ENCODE measurements around the gene CAPN12. TPM values are rescaled to one million over a fixed set of nuclear protein-coding genes. Genes with fewer than 3 reads are reported as not detected.
A peak's percentile ranks its signal among the peaks of the same experiment; 100 is the strongest.
"Not testable (repeated sequence)": the region's sequence is repeated elsewhere in the genome, so short reads cannot be mapped to it uniquely, and the experiment has no call there.

Gene CAPN12
- total and polyA plus RNA-seq, 2 of the 4 experiments (the other 2 are of a cell fraction), result 0.18 to 0.97 TPM

DNA sequence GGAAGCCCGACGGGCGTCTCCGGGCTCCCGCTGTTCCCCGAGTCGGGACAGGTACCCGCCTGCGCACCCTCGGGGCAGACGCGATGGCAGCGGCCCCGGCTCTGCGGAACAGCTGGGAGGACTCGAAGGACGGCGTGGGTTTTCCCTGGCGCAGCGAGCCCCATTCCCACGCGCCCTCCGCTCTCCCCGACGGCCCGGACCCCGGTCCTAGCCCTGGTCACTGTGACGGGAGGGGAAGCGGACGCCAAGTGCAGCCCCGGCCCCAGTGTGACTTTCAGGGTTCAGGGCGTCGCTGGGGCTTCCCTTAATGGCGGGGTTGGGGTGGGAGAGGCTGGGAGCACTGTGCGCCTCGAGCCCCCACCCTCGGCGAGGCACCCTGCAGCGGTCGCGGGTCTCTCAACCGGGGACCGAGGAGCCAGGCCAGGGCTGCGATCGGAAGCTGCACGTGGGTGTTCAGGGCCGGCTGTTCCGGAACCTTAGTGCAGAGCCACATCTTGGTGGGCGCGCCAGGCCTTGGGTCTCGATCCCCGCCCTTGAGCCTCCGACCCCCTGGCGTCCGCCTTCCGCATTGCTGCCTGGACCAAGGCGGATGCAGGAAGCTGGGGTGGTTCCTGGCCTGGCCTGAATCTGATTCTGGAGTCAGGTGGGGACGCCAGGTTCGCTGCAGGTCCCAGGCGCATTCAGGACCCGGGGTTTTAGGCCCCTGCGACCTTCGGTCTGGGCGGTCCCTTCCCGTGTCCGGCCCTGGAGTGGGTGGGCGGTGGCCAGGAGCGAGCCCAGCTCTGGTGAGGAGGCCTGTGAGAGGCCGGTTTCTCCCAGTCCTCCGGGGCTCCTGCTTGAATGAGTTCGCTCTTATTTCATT is 48.2 kb upstream of the CAPN12 start (continued):
- no peak for TF ChIP-seq RCOR1 (IDR thresholded peaks at IDR 0.05; ENCODE audit: insufficient replicate concordance, low read length)
- TF ChIP-seq FOS (IDR thresholded peaks at IDR 0.05; ENCODE audit: low read depth, low read length), result no peak

DNA sequence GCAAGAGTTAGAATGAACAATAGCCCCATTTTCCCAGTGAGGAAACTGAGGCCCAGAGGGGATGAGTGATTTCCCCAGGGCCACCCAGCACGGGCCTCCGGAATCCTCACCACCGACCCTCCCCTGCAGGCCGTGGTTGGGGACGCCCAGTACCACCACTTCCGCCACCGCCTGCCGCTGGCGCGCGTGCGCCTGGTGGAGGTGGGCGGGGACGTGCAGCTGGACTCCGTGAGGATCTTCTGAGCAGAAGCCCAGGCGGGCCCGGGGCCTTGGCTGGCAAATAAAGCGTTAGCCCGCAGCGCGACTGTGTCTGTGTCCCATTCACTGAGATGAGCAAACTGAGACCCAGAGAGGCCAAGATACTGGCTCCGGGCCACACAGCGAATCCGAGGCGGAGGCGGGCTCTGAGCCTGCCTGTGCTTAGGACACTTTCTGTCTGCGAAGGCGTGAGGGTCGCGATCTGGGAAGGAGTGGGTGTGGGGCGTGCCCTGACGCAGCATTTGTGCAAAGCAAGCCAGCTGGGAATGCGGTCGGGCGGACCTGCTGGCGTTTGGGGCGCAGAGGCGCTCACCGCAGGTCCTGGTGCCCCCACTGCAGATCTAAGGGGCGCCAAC is 47.3 kb upstream of the CAPN12 start:
- H2BK120ac ChIP-seq (ENCODE audit: low read depth, low read length); CTCF ChIA-PET; H3K4me3 ChIP-seq (ENCODE audit: insufficient read depth, low read depth, low read length); H2BK5ac ChIP-seq (ENCODE audit: low read depth, low read length, poor library complexity, severe bottlenecking); H3K56ac ChIP-seq (ENCODE audit: extremely low read depth, insufficient read depth, low read length); DNase-seq; H3K27me3 ChIP-seq (ENCODE audit: control insufficient read depth, insufficient read depth, low read length); H3K36me3 ChIP-seq (ENCODE audit: control insufficient read depth, insufficient read depth, low read length); H4K20me1 ChIP-seq (ENCODE audit: insufficient read depth, low read length); H2BK15ac ChIP-seq (ENCODE audit: low read depth, low read length); H3K14ac ChIP-seq (replicated peaks; ENCODE audit: low read depth, low read length); H4K5ac ChIP-seq (ENCODE audit: low read depth, low read length); H3K4me1 ChIP-seq (ENCODE audit: control insufficient read depth, insufficient read depth, low read length); H3K9me1 ChIP-seq (ENCODE audit: insufficient read depth, low read length); H2AK5ac ChIP-seq (ENCODE audit: low read depth, low read length); H2AK9ac ChIP-seq (replicated peaks; ENCODE audit: low read depth, low read length, poor library complexity); H3K9me3 ChIP-seq (ENCODE audit: control insufficient read depth, insufficient read depth, low read length); H3K27ac ChIP-seq (ENCODE audit: insufficient read depth, low read length); H3K4ac ChIP-seq (ENCODE audit: low read depth, low read length); H2BK20ac ChIP-seq (ENCODE audit: low read depth, low read length); H3K79me1 ChIP-seq (ENCODE audit: low read depth in 1 of 2, low read length in 2 of 2); H3K4me2 ChIP-seq (ENCODE audit: low read depth, low read length); H2AFZ ChIP-seq (replicated peaks; ENCODE audit: low read length, poor library complexity); H3K18ac ChIP-seq (ENCODE audit: low read depth, low read length); H3K23ac ChIP-seq (ENCODE audit: low read depth, low read length); BruUV-seq (replicated peaks); POLR2A ChIA-PET (ENCODE audit: unreplicated experiment); intact Hi-C loops (cut with micrococcal nuclease); in situ Hi-C loops (cut with MboI; ENCODE audit: low sequenced_read_pairs); H4K91ac ChIP-seq (ENCODE audit: insufficient read depth, low read depth, low read length); H3K9ac ChIP-seq (ENCODE audit: low read depth, low read length); dilution Hi-C loops (cut with HindIII; ENCODE audit: low sequenced_read_pairs, unreplicated experiment): not testable (repeated sequence)
- peak overlapping the region; percentile 85 to 94; a peak in 2 of 4 replicates for H4K8ac ChIP-seq (ENCODE audit: low read depth in 2 of 2, low read length in 2 of 2)
- WGBS, 2 experiments (ENCODE audit: extremely low coverage in 2 of 2, insufficient read length in 1 of 2), result no CpG with 5 or more reads among the region's 40 CpGs
- ATAC-seq (ENCODE audit: low read depth), result peak; percentile 91

- in situ Hi-C loops (cut with MboI; ENCODE audit: low sequenced_read_pairs); H3K36me3 ChIP-seq (ENCODE audit: control insufficient read depth, insufficient read depth, low read length); H4K91ac ChIP-seq (ENCODE audit: insufficient read depth, low read depth, low read length); CTCF ChIA-PET; H3K4me2 ChIP-seq (ENCODE audit: low read depth, low read length); H3K9me1 ChIP-seq (ENCODE audit: insufficient read depth, low read length); H3K4ac ChIP-seq (ENCODE audit: low read depth, low read length); H2BK5ac ChIP-seq (ENCODE audit: low read depth, low read length, poor library complexity, severe bottlenecking); ATAC-seq (ENCODE audit: low read depth); H3K9me3 ChIP-seq (ENCODE audit: control insufficient read depth, insufficient read depth, low read length); H3K9ac ChIP-seq (ENCODE audit: low read depth, low read length); intact Hi-C loops (cut with micrococcal nuclease); H3K18ac ChIP-seq (ENCODE audit: low read depth, low read length); H4K5ac ChIP-seq (ENCODE audit: low read depth, low read length); H3K4me3 ChIP-seq (ENCODE audit: insufficient read depth, low read depth, low read length); H3K27ac ChIP-seq (ENCODE audit: insufficient read depth, low read length); H3K23ac ChIP-seq (ENCODE audit: low read depth, low read length); H2AFZ ChIP-seq (replicated peaks; ENCODE audit: low read length, poor library complexity); H3K4me1 ChIP-seq (ENCODE audit: control insufficient read depth, insufficient read depth, low read length); H3K56ac ChIP-seq (ENCODE audit: extremely low read depth, insufficient read depth, low read length); H3K79me1 ChIP-seq (ENCODE audit: low read depth in 1 of 2, low read length in 2 of 2); DNase-seq; H2AK9ac ChIP-seq (replicated peaks; ENCODE audit: low read depth, low read length, poor library complexity); dilution Hi-C loops (cut with HindIII; ENCODE audit: low sequenced_read_pairs, unreplicated experiment); H3K27me3 ChIP-seq (ENCODE audit: control insufficient read depth, insufficient read depth, low read length); H2BK20ac ChIP-seq (ENCODE audit: low read depth, low read length); BruUV-seq (replicated peaks); H2BK120ac ChIP-seq (ENCODE audit: low read depth, low read length); POLR2A ChIA-PET (ENCODE audit: unreplicated experiment); H2AK5ac ChIP-seq (ENCODE audit: low read depth, low read length); H3K14ac ChIP-seq (replicated peaks; ENCODE audit: low read depth, low read length); H2BK15ac ChIP-seq (ENCODE audit: low read depth, low read length); H4K20me1 ChIP-seq (ENCODE audit: insufficient read depth, low read length): not testable (repeated sequence)
- H4K8ac ChIP-seq (ENCODE audit: low read depth in 2 of 2, low read length in 2 of 2), result peak overlapping the region; percentile 85 to 94; a peak in 2 of 4 replicates
- no CpG with 5 or more reads among the region's 49 CpGs for WGBS, 2 experiments (ENCODE audit: extremely low coverage in 2 of 2, insufficient read length in 1 of 2)
These were observed 46.5 kb upstream of the CAPN12 start for GRCh38 chr19:38790507-38791403.

All from IMR-90 (cell line).